ENCODE measurements around the gene LACTB. TPM values are rescaled to one million over a fixed set of nuclear protein-coding genes. Genes with fewer than 3 reads are reported as not detected.

LACTB gene
- total and polyA plus RNA-seq, 2 of the 13 experiments (the other 11 are each of a cell fraction or from before 2014, with no cell fraction given), result 14.8 to 23.0 TPM

DNA sequence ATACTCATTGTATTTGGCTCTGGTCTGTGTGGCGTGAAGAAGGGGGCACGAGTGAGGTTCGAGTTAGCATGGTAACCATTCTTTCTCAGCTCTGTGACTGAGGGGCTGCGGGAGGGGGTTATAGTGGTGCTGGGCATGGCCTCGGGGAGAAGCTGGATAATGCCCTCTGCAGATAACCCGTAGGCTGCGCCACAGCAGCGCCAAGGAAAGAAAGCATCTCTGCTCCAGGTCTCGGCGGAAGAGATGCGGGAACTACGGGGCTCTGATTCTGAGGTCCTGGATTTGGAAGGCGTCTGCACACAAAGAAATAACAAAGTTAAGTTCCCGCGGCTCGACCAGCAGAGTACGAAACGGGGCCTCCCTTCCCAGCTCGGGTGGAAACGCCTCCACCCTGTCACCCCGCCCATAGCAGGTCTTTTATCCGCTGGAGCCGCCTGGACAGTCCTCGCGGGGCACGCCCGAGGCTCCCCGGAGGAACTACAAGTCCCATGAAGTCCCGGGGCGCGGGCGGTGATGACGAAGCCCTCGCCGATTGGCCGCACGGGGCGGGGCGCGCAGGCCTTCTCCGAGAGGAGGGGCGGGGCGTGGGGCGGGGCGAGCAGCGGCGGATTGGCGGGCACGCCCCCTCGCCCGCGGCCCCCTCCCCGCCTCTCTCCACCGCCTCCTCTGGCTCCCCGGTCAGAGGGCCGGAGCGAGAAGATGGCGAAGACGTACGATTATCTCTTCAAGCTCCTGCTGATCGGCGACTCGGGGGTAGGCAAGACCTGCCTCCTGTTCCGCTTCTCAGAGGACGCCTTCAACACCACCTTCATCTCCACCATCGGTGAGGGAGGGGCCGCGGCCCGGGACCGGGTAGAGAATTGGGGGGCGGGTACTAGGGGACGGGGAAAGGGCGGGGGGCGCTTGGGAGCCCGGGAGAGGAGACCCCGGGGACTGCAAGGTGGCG lies 67.5 kb downstream of the LACTB start, which contains the start of gene RAB8B (continued):
- TF ChIP-seq, protein P1, sequence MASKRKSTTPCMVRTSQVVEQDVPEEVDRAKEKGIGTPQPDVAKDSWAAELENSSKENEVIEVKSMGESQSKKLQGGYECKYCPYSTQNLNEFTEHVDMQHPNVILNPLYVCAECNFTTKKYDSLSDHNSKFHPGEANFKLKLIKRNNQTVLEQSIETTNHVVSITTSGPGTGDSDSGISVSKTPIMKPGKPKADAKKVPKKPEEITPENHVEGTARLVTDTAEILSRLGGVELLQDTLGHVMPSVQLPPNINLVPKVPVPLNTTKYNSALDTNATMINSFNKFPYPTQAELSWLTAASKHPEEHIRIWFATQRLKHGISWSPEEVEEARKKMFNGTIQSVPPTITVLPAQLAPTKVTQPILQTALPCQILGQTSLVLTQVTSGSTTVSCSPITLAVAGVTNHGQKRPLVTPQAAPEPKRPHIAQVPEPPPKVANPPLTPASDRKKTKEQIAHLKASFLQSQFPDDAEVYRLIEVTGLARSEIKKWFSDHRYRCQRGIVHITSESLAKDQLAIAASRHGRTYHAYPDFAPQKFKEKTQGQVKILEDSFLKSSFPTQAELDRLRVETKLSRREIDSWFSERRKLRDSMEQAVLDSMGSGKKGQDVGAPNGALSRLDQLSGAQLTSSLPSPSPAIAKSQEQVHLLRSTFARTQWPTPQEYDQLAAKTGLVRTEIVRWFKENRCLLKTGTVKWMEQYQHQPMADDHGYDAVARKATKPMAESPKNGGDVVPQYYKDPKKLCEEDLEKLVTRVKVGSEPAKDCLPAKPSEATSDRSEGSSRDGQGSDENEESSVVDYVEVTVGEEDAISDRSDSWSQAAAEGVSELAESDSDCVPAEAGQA (IDR thresholded peaks at IDR 0.05; ENCODE audit: low read depth), result no peak
- TF ChIP-seq, protein P1 (CRISPR knock-in tag; IDR thresholded peaks at IDR 0.05; ENCODE audit: borderline replicate concordance), result no peak
- TF ChIP-seq ZNF337 (CRISPR knock-in tag; IDR thresholded peaks at IDR 0.05; ENCODE audit: borderline replicate concordance, low read depth) (no peak), ZC3H13 (CRISPR knock-in tag; IDR thresholded peaks at IDR 0.05) (no peak), ZNF614 (CRISPR knock-in tag; IDR thresholded peaks at IDR 0.05; ENCODE audit: borderline replicate concordance) (no peak), SRSF4 (IDR thresholded peaks at IDR 0.05; ENCODE audit: low read depth, low read length, poor library complexity, severe bottlenecking) (no peak), ZNF616 (CRISPR knock-in tag; IDR thresholded peaks at IDR 0.05; ENCODE audit: low read depth) (no peak), KDM6A (CRISPR knock-in tag; IDR thresholded peaks at IDR 0.05; ENCODE audit: low read depth) (no peak), ZNF891 (CRISPR knock-in tag; IDR thresholded peaks at IDR 0.05) (no peak), ZNF670 (CRISPR knock-in tag; IDR thresholded peaks at IDR 0.05; ENCODE audit: borderline replicate concordance) (0 out of 2 replicates have a peak, but pooled peaks have one; percentile 22), RAD51 (IDR thresholded peaks at IDR 0.05; ENCODE audit: borderline replicate concordance) (no peak), POLR2AphosphoS5 (IDR thresholded peaks at IDR 0.05; ENCODE audit: low read depth, low read length) (peak; percentile 70)
- TF ChIP-seq, protein P2, sequence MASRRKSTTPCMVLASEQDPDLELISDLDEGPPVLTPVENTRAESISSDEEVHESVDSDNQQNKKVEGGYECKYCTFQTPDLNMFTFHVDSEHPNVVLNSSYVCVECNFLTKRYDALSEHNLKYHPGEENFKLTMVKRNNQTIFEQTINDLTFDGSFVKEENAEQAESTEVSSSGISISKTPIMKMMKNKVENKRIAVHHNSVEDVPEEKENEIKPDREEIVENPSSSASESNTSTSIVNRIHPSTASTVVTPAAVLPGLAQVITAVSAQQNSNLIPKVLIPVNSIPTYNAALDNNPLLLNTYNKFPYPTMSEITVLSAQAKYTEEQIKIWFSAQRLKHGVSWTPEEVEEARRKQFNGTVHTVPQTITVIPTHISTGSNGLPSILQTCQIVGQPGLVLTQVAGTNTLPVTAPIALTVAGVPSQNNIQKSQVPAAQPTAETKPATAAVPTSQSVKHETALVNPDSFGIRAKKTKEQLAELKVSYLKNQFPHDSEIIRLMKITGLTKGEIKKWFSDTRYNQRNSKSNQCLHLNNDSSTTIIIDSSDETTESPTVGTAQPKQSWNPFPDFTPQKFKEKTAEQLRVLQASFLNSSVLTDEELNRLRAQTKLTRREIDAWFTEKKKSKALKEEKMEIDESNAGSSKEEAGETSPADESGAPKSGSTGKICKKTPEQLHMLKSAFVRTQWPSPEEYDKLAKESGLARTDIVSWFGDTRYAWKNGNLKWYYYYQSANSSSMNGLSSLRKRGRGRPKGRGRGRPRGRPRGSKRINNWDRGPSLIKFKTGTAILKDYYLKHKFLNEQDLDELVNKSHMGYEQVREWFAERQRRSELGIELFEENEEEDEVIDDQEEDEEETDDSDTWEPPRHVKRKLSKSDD (CRISPR knock-in tag; IDR thresholded peaks at IDR 0.05; ENCODE audit: low read depth), result no peak
- TF ChIP-seq, protein P3, sequence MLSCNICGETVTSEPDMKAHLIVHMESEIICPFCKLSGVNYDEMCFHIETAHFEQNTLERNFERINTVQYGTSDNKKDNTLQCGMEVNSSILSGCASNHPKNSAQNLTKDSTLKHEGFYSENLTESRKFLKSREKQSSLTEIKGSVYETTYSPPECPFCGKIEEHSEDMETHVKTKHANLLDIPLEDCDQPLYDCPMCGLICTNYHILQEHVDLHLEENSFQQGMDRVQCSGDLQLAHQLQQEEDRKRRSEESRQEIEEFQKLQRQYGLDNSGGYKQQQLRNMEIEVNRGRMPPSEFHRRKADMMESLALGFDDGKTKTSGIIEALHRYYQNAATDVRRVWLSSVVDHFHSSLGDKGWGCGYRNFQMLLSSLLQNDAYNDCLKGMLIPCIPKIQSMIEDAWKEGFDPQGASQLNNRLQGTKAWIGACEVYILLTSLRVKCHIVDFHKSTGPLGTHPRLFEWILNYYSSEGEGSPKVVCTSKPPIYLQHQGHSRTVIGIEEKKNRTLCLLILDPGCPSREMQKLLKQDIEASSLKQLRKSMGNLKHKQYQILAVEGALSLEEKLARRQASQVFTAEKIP (CRISPR knock-in tag; IDR thresholded peaks at IDR 0.05; ENCODE audit: borderline replicate concordance), result no peak
- TF ChIP-seq, protein P4, sequence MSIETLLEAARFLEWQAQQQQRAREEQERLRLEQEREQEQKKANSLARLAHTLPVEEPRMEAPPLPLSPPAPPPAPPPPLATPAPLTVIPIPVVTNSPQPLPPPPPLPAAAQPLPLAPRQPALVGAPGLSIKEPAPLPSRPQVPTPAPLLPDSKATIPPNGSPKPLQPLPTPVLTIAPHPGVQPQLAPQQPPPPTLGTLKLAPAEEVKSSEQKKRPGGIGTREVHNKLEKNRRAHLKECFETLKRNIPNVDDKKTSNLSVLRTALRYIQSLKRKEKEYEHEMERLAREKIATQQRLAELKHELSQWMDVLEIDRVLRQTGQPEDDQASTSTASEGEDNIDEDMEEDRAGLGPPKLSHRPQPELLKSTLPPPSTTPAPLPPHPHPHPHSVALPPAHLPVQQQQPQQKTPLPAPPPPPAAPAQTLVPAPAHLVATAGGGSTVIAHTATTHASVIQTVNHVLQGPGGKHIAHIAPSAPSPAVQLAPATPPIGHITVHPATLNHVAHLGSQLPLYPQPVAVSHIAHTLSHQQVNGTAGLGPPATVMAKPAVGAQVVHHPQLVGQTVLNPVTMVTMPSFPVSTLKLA (IDR thresholded peaks at IDR 0.05), result no peak

Data from HepG2 (cell line).